ENCODE results near the gene MRPL53.
"Not testable (repeated sequence)": the region's sequence is repeated elsewhere in the genome, so short reads cannot be mapped to it uniquely, and the experiment has no call there.

Gene MRPL53

DNA sequence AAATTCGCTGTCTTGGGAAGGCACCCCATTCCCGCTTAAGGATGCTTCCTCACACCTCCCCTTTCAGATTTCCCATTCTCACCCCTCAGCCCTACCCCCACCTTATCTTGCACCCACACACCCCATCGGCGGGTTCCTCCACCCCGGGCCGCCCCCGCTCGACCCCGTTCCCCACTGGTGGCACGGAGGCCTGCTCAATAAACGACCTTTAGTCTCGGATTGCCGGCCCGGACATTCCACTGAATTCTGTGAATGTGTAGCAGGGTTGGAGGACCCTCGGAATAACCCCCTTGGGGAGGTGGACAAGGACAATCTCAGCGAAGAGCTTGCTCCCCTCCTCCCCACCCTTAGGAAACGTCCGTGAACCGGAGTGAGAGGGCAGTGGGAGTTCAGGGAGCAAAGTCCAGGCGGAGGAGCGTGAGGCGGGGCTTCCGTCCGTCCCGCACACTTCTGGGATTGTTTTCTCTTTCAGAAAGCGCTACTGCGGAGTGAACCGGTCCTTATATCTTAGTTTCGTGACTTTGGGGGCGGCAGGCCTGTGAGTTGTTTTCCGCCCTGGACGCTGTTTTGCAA is 29.8 kb upstream of the MRPL53 start:
- DNase-seq (ENCODE audit: low spot score), result no peak

DNA sequence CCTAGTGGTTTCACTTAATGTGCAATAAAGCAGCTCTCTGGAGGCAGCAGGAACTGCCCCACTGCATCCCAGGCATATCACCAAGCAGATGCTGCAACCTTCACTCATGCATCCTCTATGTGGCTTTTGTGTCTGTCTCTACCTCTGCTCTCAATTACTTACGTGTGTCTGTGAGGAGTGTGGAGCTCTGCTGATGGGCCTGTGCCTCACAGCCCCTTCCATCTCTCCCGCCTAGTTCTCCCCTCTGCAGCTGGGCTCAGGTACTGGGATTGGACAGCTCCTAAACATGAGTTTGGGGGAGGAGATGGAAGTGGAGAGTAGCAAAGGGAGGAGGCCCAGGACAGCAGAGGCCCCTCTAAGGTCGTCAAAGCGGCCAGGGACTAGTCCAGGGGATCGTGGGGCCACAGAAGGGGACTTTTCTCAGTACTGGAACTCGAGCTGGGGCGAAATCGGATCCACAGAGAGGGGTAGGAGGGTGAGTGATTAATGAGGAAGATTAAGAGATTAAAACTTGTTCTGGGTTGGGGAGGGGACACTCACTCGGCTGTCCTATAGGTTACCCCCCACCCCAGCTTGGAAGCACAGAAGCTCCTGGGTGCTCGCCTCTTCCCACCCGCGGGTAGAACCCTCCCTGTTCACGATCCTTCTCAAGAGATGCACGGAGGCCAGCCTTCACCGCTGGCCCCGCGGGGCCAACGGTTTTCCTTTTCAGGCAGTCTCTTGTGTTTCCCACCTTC is 29.0 kb upstream of the MRPL53 start:
- no peak for DNase-seq (ENCODE audit: low spot score)

DNA sequence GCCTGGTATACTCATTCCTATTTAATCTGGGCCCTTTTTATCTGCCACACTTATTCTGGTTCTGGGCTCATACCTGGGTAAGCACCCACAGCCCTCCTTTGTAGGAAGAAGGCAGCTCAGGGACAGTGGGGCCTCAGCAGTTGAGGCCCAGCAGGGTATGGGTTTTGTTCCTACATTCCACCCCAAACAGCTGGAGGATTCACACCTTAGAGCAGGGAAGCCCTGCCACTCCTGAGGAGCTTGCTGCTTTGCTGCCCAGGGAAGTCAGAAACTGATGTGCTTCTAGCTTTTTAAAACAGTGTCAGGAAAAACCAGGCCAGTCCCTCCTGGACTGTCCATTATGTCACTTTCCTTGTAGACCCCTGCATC is 28.1 kb upstream of the MRPL53 start:
- DNase-seq (ENCODE audit: low spot score), result no peak

DNA sequence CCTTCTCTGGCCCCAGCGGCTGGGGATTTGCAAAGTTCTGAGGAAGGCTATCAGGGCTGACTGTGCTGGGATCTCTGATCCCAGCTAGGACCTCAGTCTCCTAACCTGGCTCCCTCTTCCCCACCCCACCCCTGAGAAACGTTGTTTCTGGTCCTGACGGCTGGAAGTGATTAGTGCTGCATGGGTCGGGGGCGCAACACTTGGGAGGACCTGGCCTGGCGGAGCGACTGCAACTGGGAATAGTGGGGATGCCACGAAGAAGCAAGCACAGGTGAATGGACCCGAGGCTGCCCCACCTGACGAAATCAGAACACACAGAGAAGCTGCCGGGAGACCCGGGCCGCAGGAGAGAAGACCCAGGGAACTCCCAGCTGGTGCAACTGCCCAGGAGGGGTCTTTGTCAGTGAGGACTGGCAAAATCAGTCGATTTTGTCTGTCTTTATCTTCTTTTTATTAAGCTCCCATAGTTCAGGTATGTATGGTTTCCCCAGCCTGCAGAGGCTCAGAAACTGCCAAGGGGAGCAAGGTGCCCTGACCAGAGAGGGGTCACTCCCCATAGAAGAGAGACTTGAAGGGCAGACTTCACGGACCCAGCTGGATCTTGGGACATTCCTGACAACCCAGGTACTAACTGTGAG is 27.6 kb upstream of the MRPL53 start:
- no peak for DNase-seq (ENCODE audit: low spot score)

DNA sequence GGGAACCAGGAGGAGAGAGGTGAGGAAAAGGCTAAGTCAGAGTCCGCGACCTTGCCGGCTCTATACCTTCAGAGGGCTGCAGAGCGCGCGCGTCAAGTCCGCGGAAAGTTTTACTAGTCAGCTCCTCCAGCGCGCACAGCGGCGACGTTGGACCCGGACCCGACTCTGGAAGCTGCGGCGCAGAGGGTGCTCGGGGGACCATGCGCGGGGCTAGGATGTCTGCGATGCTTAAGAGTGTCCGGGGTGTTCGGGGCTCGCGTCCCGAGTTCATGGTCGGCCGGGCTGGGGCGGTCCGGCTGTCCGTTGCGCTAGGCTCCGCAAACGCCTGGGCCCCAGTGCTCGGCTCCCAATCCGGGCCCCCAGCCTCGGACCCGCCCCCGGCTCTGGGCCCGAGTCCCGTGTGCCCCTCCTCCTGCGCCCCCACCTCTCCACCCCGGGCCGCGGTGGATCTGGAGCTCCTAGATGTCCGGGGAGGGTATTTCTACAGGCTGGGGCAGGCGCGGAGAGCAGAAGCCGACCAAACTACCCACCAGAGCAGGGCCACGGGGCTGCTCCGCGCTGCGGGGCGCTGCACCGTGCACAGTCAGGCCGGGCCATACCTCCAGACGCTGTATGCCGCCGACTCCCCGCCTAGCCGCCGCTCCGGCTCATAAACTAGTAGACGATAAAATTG is 26.9 kb upstream of the MRPL53 start, which contains the start of gene LBX2:
TSS of gene LBX2 (minus strand) at position 337 of the 673 bp plus-strand sequence. CDS start at position 271, 66 bp downstream.
- DNase-seq (ENCODE audit: low spot score), result no peak

DNA sequence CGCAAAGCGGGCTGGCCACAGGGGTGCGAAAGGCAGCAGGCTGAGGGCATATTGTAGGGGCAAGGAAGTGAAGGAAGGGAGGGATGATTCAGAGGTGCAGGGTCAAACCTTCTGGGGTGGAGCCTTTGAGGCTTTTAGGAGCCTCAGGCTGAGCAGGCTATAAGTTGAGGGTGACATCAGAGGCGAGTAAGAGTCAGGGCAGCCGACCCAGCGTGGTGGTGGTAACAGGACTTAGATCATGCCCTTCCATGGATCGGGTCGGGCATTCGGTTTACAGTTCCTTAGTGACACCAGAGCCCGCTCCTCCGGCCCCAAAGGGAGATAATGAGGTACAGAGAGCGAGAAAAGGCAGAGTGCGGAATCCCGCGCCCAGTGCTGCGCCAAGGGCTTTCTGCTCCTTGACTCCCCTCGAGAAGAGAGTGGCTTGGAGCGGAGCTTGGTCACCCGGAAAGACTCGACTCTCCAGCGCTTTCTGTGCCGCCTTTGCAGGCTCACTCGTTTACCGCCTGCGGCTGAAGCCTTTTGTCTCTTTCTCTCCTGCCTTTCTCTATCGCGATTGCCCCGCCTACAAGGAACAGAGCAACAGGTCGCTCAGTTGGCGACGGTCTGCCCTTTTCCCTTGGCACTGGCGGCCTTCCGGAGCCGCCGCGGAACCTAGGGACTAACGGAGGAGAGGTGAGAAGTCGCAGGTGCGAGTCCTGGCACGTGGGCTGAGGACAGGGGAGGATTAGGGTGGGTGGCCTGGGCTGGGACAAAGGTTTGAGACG is 26.2 kb upstream of the MRPL53 start:
- no peak for DNase-seq (ENCODE audit: low spot score)

DNA sequence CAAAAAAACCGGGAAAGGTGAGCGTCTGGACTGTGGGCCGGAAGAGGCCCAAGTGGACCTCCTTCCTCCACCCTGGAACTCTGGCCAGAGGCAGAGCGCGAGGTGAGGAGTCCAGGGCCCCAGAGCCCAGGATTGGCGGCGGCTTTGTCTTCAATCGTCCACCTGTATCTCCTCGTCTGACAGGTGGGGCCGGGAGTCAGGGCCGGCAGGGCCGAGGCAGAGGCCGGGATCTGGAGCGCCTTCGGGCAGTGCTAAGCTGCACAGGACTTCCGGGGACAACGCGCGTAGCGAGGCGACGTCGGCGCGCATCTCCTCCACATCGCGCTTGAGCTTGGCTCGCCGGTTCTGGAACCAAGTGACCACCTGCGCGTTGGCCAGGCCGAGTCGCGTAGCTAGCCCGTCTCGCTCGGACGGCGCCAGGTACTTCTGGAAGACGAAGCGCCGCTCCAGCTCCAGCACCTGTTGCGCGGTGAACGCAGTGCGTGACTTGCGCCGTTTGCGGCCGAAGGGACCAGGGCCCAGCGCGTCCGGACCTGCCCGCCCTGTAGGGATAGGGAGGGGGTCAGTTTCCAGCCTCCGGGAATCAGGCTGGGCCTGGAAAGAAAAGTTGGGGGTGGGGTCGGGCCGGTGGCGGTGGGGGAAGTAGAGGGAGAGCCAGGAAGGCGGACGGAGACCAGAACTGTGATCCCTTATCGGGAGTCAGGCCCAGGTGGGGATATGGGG is 25.5 kb upstream of the MRPL53 start:
- no peak for DNase-seq (ENCODE audit: low spot score)

DNA sequence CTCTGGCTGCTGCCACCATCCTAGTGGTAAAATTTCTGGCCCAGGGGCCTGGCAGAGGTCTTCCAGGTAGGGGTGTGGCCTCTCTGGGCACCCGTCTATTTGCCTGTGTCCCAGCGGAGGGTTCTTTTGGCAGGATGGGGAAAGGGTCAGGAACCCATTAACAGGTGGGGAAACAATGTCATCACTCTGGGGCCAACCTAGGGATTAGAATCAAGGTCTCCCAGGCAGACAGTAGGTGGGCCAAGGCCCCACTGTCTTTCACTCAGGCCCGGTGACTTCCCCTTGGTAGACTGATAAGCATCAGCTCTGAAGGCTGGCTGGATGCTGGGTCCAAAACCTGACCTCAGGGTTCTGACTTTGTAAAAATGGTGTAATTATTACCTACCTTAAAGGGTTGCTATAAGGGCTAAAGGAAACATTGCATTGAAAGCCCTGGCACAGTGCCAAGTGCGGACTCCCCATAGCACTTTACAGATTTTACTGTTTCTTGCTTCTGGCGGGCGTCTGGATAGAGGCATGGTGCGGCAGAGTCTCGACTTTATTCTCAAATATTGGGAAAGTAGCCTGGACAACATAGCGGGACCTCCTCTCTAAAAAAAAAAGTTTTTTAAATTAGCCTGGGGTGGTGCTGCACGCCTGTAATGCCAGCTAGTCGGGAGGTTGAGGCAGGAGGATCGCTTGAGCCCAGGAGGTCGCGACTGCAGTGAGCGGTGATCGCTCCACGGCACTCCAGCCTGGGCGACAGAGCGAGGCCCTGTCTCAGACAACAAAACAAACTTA is 24.7 kb upstream of the MRPL53 start:
- no peak for DNase-seq (ENCODE audit: low spot score)

DNA sequence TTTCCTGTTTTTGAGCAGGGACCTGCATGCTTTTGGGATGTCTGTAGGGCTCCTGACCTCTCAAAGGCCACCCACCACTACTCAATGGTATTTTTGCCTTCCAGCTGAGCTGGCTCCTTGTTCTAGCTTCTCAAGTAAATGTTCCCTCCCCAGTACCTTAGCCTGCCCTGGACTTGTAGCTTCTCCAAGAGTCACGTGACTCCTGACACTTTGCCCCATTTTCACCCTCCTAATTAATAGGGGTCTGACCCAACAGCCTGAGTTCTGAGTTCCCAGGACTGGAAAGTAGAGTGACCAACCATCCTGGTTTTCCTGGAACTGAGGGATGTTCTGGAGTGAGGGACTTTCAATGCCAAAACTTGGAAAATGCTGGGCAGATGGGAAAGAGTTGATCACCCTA is 23.0 kb upstream of the MRPL53 start:
- no peak for DNase-seq (ENCODE audit: low spot score)

DNA sequence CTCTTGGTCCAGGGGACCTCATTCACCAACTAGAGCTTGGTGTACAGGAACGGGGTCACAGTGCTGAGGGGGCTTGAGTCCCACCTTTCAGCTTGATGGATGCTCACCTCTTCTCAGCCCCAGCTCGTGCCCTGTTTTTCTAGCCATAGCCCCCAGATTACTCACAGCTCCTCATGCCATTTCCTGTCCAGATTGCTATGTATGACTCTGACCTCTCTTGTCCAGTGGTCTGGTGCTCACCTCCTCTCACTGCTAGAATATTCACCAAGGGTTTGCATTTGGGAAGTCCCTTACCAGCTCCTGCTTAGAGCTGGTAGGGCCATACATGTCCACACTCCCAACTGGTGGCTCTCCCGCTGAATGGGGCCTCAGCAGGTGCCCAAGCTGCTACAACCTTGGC is 21.1 kb upstream of the MRPL53 start:
- no peak for DNase-seq (ENCODE audit: low spot score)

DNA sequence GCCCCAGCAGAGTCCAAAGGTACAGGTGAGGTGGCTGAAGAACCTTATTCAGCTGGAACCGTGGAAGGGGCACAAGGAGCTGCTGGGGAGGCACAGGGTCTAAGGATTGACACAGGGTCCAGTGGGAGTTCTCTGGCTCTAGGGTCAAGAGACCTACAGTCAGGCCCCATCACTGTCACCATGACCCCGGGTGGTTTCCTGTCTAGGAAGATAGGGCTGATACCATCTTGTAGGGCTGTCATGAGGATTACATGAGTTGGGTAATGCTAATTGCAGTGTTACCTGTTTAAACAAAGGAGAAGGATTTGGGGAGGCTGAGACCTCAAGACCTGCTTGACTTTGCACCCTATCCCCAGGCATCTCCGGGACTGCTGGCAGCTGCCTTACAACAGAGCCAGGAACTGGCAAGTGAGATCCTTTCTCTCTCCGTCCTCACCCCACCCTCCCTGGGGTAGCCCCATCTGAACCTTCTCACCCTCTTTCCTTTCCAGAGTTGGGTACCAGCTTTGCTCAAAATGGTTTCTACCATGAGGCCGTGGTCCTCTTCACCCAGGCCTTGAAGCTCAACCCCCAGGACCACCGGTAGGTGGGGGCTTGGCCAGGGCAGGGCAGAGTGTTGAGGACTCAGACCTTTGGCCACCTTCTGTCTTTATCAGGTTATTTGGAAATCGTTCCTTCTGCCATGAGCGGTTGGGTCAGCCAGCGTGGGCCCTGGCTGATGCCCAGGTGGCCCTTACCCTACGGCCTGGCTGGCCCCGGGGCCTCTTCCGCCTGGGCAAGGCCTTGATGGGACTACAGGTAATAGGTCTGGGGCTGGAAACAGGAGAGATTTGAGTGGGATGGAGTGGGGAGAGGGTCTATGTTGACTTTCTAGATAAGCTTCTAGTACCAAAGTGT is 19.4 kb upstream of the MRPL53 start:
- DNase-seq (ENCODE audit: low spot score), result no peak

DNA sequence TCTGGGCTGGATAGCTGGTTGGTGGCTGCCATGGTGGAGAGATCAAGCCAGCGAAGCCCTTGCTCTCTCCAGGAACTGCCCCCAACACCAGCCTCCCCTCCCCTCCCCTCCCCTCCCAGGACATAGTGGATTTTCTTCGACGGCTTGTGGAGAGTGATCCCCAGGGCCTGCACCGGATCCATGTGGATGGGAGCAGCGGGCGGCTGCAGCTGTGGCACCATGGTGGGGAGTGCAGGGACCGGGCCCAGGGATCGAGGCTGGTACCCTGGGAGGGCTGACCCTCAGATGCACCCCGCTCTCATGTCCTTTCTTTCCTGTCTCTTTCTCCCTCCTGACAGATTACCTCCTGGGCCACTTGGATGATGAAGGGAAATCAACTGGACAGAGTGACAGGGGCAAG is 17.4 kb upstream of the MRPL53 start:
- no peak for DNase-seq (ENCODE audit: low spot score)

DNA sequence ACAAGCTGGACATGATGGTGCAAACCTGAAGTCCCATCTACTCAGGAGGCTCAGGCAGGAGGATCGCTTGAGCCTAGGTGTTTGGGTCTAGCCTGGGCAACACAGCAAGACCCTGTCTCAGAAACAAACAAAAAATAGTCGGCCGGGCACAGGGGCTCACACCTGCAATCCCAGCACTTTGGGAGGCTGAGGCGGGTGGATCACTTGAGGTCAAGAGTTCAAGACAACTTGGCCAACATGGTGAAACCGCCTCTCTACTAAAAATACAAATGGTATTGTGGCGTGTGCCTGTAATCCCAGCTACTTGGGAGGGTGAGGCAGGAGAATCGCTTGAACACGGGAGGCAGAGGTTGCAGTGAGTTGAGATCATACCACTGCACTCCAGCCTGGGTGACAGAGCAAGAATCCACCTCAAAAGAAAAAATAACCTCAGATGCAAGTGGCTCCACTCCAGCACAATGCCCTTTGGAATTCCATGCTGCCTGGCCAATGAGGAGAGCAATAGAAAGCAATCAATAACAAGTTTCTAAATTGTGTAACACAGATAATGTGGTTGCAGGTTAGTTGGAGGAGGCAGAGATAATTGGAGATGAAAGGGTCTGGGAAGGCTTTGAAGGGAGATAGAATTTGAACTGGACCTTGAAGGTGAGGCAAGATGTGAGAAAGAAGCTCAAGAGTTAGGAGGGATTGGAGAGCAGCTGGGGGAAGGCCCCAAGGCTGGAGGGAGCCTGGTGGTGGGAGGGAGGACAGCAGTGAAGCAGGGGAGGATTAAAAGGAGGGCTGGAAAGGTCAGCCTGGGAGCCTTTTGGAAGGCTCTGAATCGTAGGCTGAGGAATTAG is 16.4 kb upstream of the MRPL53 start:
- DNase-seq (ENCODE audit: low spot score), result no peak

DNA sequence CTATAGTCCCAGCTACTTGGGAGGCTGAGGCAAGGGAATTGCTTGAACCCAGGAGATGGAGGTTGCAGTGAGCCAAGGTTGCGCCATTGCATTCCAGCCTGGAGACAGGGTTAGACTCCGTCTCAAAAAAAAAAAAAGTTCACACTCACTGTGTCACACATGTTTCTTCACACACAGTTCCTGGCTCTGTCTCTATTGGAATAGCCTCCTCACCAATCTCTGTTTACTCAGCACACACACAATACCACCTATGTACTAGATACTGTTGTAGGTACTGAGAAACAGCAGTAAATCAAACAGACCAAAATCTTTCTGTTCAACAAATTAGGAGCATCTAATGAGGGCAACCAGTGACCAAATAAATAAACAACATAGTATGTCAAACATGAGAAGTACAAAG is 13.7 kb upstream of the MRPL53 start:
- no peak for DNase-seq (ENCODE audit: low spot score)

DNA sequence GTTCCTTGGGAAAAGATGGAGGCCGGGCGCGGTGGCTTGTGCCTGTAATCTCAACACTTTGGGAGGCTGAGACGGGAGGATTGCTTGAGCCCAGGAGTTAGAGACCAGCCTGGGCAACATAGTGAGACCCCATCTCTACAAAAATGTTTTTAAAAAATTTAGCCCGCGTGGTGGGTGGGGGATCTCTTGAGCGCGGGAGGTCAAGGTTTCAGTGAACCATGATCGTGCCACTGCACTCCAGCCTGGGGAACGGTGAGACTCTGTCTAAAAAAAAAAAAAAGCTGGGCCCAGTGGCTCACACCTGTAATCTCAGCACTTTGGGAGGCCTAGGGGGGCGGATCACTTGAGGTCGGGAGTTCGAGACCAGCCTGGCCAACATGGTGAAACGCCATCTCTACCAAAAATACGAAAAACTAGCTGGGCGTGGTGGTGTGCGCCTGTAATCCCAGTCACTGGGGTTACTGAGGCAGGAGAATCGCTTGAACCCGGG is 11.2 kb upstream of the MRPL53 start:
- not testable (repeated sequence) for DNase-seq (ENCODE audit: low spot score)

DNA sequence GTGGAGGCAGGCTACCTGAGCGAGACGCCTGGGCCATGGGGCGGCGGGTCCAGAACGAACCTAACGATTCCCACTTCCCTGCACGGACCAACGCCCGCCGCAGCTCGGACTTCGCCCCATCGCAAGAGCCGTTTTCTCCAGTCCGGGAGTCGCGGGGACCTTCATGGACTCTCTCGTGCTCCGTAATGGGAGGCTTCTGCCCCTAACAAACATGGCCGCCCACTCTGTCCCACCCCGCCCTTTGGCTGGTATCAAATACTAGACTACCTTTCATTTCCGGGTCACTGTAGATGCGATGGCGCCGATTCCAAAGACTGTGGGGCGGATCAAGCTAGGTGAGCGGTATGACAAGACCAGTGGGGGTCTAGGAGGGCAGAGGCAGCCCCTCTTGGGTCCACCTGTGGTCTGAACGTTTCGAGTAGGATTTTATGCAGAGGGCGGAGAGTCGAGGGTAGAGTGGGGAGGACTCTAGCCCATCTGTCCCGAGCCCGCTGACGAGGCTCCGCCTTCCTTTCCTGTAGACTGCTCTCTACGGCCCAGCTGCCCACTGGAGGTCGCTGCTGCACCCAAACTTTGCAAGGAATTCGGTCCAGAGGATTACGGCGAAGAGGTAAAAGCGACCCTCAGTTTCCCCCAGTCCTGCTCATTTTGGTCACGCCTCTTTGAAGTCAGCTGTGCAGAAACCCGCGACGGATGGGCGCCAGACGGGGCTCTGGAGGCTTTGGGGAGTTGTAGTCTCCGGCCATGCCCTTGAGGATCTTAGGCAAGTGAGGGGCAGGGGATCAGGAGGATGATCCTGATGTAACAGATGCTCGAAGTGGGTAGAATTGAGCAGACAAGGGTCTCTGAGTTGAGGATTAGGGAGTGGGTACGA is 10.6 kb upstream of the MRPL53 start, which contains the start of the genes CCDC142 and TTC31:
TSS of gene CCDC142 (minus strand) at position 198 of the 874 bp plus-strand sequence. CDS start at position 37, 161 bp downstream.
TSS of gene TTC31 (plus strand) at position 281 of the 874 bp plus-strand sequence. CDS start at position 296, 15 bp downstream.
- peak; percentile 89 for DNase-seq (ENCODE audit: low spot score)

Measured in germinal center (tissue), 1 donor.